ENCODE results near the gene POLH. TPM values are rescaled to one million over a fixed set of nuclear protein-coding genes. Genes with fewer than 3 reads are reported as not detected.

The POLH gene
- total and polyA plus RNA-seq, 9 of the 15 experiments (the other 6 are each of a cell fraction or from before 2014, with no cell fraction given), result 5.8 to 31.6 (median 20.6) TPM

DNA sequence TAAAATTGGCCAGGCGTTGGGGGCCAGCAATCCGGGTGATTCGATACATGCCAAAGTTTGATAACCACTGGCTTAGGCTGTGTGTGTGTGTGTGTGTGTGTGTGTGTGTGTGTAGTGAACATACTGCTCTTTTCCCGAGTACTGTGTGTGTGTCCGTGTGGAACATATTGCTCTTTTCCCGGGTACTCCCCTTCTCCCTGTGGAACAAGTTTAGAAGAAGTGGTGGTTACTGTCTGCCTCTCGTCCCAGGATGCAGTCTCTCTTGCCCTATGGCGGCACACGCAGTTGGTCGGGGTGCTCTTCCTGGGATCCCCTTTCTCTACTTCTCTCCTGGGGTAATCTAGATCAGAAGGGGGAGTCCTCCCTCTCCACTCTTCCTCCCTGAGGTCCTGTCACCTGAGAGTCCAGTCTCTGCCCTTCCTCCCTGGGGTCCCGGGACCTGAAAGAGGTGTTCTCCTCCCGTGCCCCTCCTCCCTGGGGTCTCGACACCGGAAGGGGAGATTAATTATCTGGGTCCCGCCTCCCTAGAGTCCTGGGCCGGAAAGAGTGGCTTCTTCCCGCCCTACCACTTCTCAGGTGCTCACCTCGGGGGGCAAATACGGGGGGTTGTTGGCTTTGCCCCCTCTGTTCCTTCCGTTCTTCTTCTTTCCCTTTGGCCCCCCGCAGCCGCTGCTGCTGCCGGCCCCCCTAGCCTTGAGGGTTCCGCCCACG is 52.6 kb downstream of the POLH start (continued):
- TF ChIP-seq, protein P1, sequence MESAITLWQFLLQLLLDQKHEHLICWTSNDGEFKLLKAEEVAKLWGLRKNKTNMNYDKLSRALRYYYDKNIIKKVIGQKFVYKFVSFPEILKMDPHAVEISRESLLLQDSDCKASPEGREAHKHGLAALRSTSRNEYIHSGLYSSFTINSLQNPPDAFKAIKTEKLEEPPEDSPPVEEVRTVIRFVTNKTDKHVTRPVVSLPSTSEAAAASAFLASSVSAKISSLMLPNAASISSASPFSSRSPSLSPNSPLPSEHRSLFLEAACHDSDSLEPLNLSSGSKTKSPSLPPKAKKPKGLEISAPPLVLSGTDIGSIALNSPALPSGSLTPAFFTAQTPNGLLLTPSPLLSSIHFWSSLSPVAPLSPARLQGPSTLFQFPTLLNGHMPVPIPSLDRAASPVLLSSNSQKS (CRISPR knock-in tag; IDR thresholded peaks at IDR 0.05), result no peak
- TF ChIP-seq TEAD1 (CRISPR knock-in tag; IDR thresholded peaks at IDR 0.05) (peak; percentile 1 to 51; a peak in 2 of 4 replicates), JUNB (CRISPR knock-in tag; conservative IDR thresholded peaks at IDR 0.05) (no peak), NFIC (IDR thresholded peaks at IDR 0.05) (peak; percentile 59), MYNN (IDR thresholded peaks at IDR 0.05) (no peak), MYNN (CRISPR knock-in tag; IDR thresholded peaks at IDR 0.05) (no peak), MAX (CRISPR knock-in tag; IDR thresholded peaks at IDR 0.05) (no peak), NRF1 (conservative IDR thresholded peaks at IDR 0.05 in 1 of 2, IDR thresholded peaks at IDR 0.05 in 1 of 2) (no peak), TAF15 (IDR thresholded peaks at IDR 0.05; ENCODE audit: low read depth, low read length) (no peak), KAT7 (CRISPR knock-in tag; IDR thresholded peaks at IDR 0.05; ENCODE audit: borderline replicate concordance) (no peak), ZFP30 (CRISPR knock-in tag; IDR thresholded peaks at IDR 0.05; ENCODE audit: borderline replicate concordance) (no peak), ZFX (CRISPR knock-in tag; IDR thresholded peaks at IDR 0.05) (no peak), ZSCAN29 (IDR thresholded peaks at IDR 0.05) (no peak), RFX1 (IDR thresholded peaks at IDR 0.05) (no peak), ELF4 (CRISPR knock-in tag; IDR thresholded peaks at IDR 0.05) (peak; percentile 46; the same call in 1 of the 2 replicates), ZNF146 (CRISPR knock-in tag; IDR thresholded peaks at IDR 0.05; ENCODE audit: unreplicated experiment) (no peak), ZNF740 (CRISPR knock-in tag; IDR thresholded peaks at IDR 0.05) (no peak), ZNF740 (tag; IDR thresholded peaks at IDR 0.05) (peak in 1 of 2 experiments; percentile 30; a peak in 1 of 4 replicates)
- TF ChIP-seq, protein P2, sequence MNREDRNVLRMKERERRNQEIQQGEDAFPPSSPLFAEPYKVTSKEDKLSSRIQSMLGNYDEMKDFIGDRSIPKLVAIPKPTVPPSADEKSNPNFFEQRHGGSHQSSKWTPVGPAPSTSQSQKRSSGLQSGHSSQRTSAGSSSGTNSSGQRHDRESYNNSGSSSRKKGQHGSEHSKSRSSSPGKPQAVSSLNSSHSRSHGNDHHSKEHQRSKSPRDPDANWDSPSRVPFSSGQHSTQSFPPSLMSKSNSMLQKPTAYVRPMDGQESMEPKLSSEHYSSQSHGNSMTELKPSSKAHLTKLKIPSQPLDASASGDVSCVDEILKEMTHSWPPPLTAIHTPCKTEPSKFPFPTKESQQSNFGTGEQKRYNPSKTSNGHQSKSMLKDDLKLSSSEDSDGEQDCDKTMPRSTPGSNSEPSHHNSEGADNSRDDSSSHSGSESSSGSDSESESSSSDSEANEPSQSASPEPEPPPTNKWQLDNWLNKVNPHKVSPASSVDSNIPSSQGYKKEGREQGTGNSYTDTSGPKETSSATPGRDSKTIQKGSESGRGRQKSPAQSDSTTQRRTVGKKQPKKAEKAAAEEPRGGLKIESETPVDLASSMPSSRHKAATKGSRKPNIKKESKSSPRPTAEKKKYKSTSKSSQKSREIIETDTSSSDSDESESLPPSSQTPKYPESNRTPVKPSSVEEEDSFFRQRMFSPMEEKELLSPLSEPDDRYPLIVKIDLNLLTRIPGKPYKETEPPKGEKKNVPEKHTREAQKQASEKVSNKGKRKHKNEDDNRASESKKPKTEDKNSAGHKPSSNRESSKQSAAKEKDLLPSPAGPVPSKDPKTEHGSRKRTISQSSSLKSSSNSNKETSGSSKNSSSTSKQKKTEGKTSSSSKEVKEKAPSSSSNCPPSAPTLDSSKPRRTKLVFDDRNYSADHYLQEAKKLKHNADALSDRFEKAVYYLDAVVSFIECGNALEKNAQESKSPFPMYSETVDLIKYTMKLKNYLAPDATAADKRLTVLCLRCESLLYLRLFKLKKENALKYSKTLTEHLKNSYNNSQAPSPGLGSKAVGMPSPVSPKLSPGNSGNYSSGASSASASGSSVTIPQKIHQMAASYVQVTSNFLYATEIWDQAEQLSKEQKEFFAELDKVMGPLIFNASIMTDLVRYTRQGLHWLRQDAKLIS (CRISPR knock-in tag; IDR thresholded peaks at IDR 0.05), result peak; percentile 10; the same call in 1 of the 2 replicates
